Endodermal cell (in vitro differentiated cells): ENCODE results near the gene ERVK3-1. TPM values are rescaled to one million over a fixed set of nuclear protein-coding genes. Genes with fewer than 3 reads are reported as not detected.

ENCODE experiments used
- DNase-seq: peaks from one replicate; pipeline ENCODE4 v3.0.0-alpha.2; 2017
- H3K27ac ChIP-seq: 2 replicates; pipeline ENCODE4 v1.5.1; 2013; ENCODE audit warnings: mild to moderate bottlenecking, low read depth, low read length, moderate library complexity
- H3K27me3 ChIP-seq: 2 replicates; pipeline ENCODE4 v1.6.1; 2013; ENCODE audit warnings: mild to moderate bottlenecking, low read length, moderate library complexity; ENCODE audit not compliant: insufficient read depth, control insufficient read depth, poor library complexity, severe bottlenecking
- H3K36me3 ChIP-seq: 2 replicates; pipeline ENCODE4 v1.7.0; 2013; ENCODE audit warnings: mild to moderate bottlenecking, low read length, moderate library complexity; ENCODE audit not compliant: control insufficient read depth, insufficient read depth
- H3K4me1 ChIP-seq: one replicate; pipeline ENCODE4 v1.7.0; 2013; ENCODE audit warnings: low read length; ENCODE audit not compliant: control insufficient read depth, insufficient read depth
- H3K4me3 ChIP-seq: 2 replicates; pipeline ENCODE4 v1.5.1; 2013; ENCODE audit warnings: mild to moderate bottlenecking, low read length, moderate library complexity
- H3K9ac ChIP-seq: 2 replicates; pipeline ENCODE4 v1.6.1; 2013; ENCODE audit warnings: mild to moderate bottlenecking, low read length, moderate library complexity; ENCODE audit not compliant: poor library complexity, severe bottlenecking; ENCODE audit errors: extremely low read depth
- H3K9me3 ChIP-seq: 2 replicates; pipeline ENCODE4 v1.6.1; 2013; ENCODE audit warnings: mild to moderate bottlenecking, low read length, moderate library complexity; ENCODE audit not compliant: control insufficient read depth
- H3K27ac Mint-ChIP-seq: 2 replicates; pipeline ENCODE4 v1.8.0; 2020; ENCODE audit warnings: mixed read lengths
- H3K27me3 Mint-ChIP-seq: 2 replicates; pipeline ENCODE4 v1.8.0; 2021; ENCODE audit warnings: mild to moderate bottlenecking, mixed read lengths; ENCODE audit not compliant: insufficient read depth
- H3K36me3 Mint-ChIP-seq: 2 replicates; pipeline ENCODE4 v1.8.0; 2020; ENCODE audit warnings: low read depth, mixed read lengths
- H3K4me1 Mint-ChIP-seq: 2 replicates; pipeline ENCODE4 v1.8.0; 2020; ENCODE audit warnings: mixed read lengths
- H3K4me3 Mint-ChIP-seq: 2 replicates; pipeline ENCODE4 v1.8.0; 2020; ENCODE audit warnings: mild to moderate bottlenecking, moderate library complexity, mixed read lengths
- H3K9me3 Mint-ChIP-seq: 2 replicates; pipeline ENCODE4 v1.8.0; 2020; ENCODE audit warnings: mild to moderate bottlenecking, mixed read lengths
- WGBS, 2 experiments: methylation state at CpG; one replicate each; pipeline versions ENCODE4 v1.1.5 to v1.1.7; 2013; ENCODE audit warnings: missing lambda C conversion rate in 2 of 2, mixed read lengths in 1 of 2; ENCODE audit not compliant: insufficient coverage in 1 of 2, insufficient read length in 1 of 2; 5-methylcytosine and 5-hydroxymethylcytosine counted together
- total RNA-seq, 2 donors: library from RNA; stranded (reverse); fragmentation: NEBNext Ultra II Directional in 1 of 2; extraction: Animal tissue kit (Norgen Biotek cat#: 25700) in 1 of 2; gene quantifications; 2 replicates in 1 of 2; 3 replicates in 1 of 2; pipeline ENCODE4 v1.2.1, GENCODE V29; 2021
- TF ChIP-seq, protein P1 (sequence below): fragments of 200-600 bp; sonication (generic); conservative IDR thresholded peaks from 2 replicates; pipeline ENCODE4 v1.5.0; 2021; ENCODE audit warnings: antibody characterized with exemption, mild to moderate bottlenecking

The ERVK3-1 gene
- total RNA-seq, 2 donors from 2014 or later: 27.5 to 28.0 TPM

DNA sequence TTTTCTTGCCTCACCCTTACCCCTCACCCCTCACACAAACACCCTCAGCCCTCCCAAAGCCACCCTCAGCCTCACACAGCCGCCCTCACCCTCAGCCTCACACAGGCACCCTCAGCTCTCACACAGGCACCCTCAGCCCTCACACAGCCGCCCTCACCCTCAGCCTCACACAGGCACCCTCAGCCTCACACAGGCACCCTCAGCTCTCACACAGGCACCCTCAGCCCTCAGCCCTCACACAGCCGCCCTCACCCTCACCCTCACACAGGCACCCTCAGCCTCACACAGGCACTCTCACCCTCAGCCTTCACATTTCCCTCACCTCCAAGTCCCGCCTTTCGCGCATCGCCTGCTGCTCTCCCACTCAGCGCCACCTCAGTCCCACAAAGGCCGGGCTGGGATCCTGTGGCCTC, 21.3 kb downstream of the ERVK3-1 start:
- peaks cover 11% of the 10 kb centered on the region for H3K4me1 Mint-ChIP-seq
- H3K27ac Mint-ChIP-seq: no peak overlapping the region
- no peaks in the 10 kb centered on the region for H3K27me3 ChIP-seq
- WGBS, 2 experiments: 0 to 2% methylated on average over 6 to 9 of the region's 9 CpGs
- H3K4me1 ChIP-seq: peaks cover 12% of the 10 kb centered on the region
- no peaks in the 10 kb centered on the region for H3K9me3 ChIP-seq
- peak overlapping the region; percentile 33 for H3K27ac ChIP-seq
- H3K36me3 ChIP-seq: peaks cover 5% of the 10 kb centered on the region
- H3K4me3 Mint-ChIP-seq: no peak overlapping the region
- no peaks in the 10 kb centered on the region for H3K36me3 Mint-ChIP-seq
- no peaks in the 10 kb centered on the region for H3K9me3 Mint-ChIP-seq
- no peak for DNase-seq
- H3K4me3 ChIP-seq: peak overlapping the region; percentile 99
- H3K27me3 Mint-ChIP-seq: no peaks in the 10 kb centered on the region
- TF ChIP-seq, protein P1, sequence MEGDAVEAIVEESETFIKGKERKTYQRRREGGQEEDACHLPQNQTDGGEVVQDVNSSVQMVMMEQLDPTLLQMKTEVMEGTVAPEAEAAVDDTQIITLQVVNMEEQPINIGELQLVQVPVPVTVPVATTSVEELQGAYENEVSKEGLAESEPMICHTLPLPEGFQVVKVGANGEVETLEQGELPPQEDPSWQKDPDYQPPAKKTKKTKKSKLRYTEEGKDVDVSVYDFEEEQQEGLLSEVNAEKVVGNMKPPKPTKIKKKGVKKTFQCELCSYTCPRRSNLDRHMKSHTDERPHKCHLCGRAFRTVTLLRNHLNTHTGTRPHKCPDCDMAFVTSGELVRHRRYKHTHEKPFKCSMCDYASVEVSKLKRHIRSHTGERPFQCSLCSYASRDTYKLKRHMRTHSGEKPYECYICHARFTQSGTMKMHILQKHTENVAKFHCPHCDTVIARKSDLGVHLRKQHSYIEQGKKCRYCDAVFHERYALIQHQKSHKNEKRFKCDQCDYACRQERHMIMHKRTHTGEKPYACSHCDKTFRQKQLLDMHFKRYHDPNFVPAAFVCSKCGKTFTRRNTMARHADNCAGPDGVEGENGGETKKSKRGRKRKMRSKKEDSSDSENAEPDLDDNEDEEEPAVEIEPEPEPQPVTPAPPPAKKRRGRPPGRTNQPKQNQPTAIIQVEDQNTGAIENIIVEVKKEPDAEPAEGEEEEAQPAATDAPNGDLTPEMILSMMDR: no peak
- peak overlapping the region; percentile 86 for H3K9ac ChIP-seq

DNA sequence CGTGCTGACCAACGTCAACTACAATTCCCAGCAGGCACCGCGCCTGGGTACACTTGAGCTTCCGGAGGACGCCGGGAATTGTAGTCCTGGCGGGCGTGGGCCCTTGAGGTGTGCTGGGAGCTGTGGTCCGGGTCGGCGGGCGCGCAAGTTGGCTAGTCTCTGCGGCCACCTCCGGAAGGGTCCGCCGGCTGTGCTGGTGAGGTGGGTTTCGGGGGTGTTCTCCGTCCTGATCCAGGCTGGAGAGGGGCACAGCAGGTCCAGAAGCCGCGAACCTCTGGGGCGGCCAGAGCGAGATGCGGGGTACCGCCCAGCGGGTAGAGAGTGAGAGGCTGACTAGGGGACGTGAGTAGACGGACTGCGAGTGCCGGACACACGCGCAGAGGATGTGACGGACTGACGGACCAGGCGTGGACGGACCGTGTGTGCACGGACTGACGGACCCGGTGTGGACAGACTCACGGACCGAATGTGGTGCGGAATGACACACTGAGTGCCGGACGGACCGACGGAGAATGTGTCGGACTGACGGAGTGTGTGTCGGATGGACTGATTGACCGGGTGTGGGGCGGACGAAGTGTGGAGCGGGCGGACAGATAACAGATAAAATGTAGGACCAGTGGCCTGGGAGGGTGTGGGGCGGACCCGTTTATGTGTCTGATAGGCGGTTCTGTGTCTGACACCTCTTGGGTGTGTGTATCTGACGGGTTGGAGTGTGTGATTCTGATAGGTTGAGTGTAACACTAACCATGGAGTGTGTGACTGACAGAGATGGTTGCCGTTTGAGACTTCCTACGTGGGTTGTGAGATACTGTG, 21.9 kb downstream of the ERVK3-1 start, which contains the start of gene ZSCAN22:
TSS of gene ZSCAN22 (plus strand) at position 81 of the 813 bp plus-strand sequence. CDS start 7,809 bp downstream, outside the sequence.
- peak; percentile 99 for DNase-seq
- H3K36me3 ChIP-seq: peaks cover 4% of the 10 kb centered on the region
- Mint-ChIP-seq H3K27ac (no peak within 1 kb of the TSS), H3K4me3 (no peak within 1 kb of the TSS), H3K4me1 (peaks cover 11% of the 10 kb centered on the region), H3K9me3 (no peaks in the 10 kb centered on the region), H3K36me3 (no peaks in the 10 kb centered on the region), H3K27me3 (no peaks in the 10 kb centered on the region)
- 1% methylated on average over 34 to 62 of the region's 62 CpGs for WGBS, 2 experiments
- H3K9me3 ChIP-seq: no peaks in the 10 kb centered on the region
- peak within 1 kb of the TSS; percentile 86 for H3K9ac ChIP-seq
- TF ChIP-seq, protein P1: no peak
- H3K27ac ChIP-seq: peak within 1 kb of the TSS; percentile 33
- no peaks in the 10 kb centered on the region for H3K27me3 ChIP-seq
- peak within 1 kb of the TSS; percentile 99 for H3K4me3 ChIP-seq
- H3K4me1 ChIP-seq: peaks cover 12% of the 10 kb centered on the region

DNA sequence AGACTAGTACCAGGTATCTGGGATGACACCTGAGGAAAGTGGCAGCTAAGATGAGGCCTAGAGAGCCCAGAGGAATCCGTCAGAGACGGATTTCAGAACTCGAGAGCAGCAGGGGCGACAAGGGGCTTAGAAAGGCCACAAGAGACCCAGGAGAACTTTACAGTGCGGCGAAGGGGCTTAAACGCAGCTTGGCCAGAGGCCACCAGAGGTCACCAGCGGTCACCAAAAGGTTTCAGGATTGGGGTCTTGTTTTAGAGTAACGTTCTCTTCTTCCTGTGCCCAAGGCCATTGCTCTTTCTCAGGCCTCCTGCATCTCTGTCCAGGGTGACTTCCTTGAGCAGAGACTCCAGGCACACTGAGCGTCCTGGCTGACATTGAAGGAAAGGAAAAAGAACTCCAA, 23.8 kb downstream of the ERVK3-1 start:
- Mint-ChIP-seq H3K36me3 (peaks cover 1% of the 10 kb centered on the region), H3K27ac (no peak overlapping the region), H3K4me1 (peaks cover 17% of the 10 kb centered on the region), H3K4me3 (no peak overlapping the region), H3K27me3 (no peaks in the 10 kb centered on the region), H3K9me3 (no peaks in the 10 kb centered on the region)
- Histone ChIP-seq H3K4me3 (peak overlapping the region; percentile 99), H3K9me3 (no peaks in the 10 kb centered on the region), H3K36me3 (no peaks in the 10 kb centered on the region), H3K27me3 (no peaks in the 10 kb centered on the region), H3K4me1 (peaks cover 12% of the 10 kb centered on the region), H3K9ac (no peak overlapping the region), H3K27ac (no peak overlapping the region)
- TF ChIP-seq, protein P1: peak; percentile 82
- DNase-seq: peak; percentile 92
- WGBS, 2 experiments: 28 to 38% methylated on average over 6 to 10 of the region's 10 CpGs
